ENCODE results near the gene CLN5.

DNA sequence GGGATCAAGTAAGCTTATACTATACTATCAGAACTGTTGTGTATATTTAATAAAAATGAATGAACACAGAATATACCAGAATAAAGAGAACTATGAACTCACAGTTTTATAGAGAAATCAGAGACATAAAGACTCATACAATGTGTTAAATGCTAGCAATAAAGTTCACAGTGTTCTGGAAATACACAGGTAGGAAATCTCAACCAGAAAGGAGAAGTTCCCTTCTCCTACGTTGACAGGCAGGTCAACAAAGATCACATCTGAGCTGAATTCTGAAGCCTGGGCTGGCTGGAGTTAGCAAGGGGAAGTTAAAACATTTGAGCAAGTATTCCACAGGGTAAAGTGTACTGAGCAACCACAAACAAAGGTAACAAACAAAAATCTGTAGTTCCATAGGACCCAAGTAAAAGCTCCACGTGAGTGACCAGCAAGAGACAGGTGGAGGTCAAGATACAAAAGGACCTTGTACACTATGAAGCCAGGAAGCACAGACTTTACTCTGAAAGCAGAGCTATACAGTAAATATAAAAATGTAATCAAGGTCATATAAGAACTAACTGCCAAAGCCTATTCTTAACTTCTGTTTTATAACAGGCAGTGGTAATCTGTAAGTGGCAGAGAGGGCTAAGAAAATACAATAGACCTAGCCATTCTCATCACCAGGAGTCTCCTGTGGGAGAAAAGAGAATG, 22.1 kb downstream of the CLN5 start:
- TF ChIP-seq, protein P1, sequence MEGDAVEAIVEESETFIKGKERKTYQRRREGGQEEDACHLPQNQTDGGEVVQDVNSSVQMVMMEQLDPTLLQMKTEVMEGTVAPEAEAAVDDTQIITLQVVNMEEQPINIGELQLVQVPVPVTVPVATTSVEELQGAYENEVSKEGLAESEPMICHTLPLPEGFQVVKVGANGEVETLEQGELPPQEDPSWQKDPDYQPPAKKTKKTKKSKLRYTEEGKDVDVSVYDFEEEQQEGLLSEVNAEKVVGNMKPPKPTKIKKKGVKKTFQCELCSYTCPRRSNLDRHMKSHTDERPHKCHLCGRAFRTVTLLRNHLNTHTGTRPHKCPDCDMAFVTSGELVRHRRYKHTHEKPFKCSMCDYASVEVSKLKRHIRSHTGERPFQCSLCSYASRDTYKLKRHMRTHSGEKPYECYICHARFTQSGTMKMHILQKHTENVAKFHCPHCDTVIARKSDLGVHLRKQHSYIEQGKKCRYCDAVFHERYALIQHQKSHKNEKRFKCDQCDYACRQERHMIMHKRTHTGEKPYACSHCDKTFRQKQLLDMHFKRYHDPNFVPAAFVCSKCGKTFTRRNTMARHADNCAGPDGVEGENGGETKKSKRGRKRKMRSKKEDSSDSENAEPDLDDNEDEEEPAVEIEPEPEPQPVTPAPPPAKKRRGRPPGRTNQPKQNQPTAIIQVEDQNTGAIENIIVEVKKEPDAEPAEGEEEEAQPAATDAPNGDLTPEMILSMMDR (IDR thresholded peaks at IDR 0.05) = no peak
- TF ChIP-seq EP300 (IDR thresholded peaks at IDR 0.05) = no peak
- TF ChIP-seq POLR2A (IDR thresholded peaks at IDR 0.05) = no peak
- no peak for TF ChIP-seq POLR2AphosphoS5 (IDR thresholded peaks at IDR 0.05)

All from sigmoid colon (tissue), 4 donors.